HG02852 (cell line): ENCODE results near the gene ZSCAN4.

Experiments used
- ATAC-seq: cut with Tn5 transposase; IDR thresholded peaks from one replicate; pipeline ENCODE4 v1.9.1; 2021; ENCODE audit warnings: mild to moderate bottlenecking, moderate library complexity; ENCODE audit not compliant: unreplicated experiment

Gene ZSCAN4

DNA sequence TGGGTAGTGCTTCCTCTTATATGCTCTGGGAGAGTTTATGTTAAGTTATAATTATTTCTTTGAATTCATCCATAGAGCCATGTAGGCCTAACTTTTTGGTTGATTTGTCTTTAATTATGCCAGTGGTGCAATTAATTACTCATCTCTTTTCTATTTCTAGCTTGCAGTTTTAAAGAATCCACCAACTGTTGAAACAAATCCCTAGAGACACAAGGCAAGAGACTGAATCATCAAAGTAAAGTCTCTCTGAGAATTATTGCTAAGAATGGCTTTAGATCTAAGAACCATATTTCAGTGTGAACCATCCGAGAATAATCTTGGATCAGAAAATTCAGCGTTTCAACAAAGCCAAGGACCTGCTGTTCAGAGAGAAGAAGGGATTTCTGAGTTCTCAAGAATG lies 7.1 kb downstream of the ZSCAN4 start:
- no peak for ATAC-seq

DNA sequence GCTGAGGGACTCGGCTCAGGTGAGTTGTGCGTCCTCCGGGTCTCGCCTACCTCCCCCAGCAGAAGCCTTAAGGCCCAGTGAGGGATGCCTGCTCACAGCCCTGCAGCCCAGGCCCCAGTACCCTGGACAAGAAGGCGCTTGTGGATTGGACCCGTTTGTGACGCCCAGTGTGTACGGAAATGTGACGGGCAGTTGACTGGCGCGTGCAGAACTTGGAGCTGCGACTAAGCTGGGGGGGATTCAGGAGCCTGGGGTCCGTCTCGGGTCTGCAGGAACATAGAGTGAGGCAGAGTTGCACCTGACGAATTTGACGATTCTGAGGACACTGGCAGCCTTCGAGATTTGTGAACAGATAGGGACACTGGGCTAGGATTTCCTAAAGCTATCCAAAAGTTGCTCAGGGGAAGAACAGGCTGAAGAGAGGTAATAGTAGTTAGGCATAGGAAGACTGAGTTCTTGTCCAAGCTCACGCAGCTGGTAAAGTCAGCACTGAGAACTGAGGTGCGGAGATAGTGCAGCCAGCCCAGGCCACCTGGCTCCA lies 13.6 kb downstream of the ZSCAN4 start:
- no peak for ATAC-seq

DNA sequence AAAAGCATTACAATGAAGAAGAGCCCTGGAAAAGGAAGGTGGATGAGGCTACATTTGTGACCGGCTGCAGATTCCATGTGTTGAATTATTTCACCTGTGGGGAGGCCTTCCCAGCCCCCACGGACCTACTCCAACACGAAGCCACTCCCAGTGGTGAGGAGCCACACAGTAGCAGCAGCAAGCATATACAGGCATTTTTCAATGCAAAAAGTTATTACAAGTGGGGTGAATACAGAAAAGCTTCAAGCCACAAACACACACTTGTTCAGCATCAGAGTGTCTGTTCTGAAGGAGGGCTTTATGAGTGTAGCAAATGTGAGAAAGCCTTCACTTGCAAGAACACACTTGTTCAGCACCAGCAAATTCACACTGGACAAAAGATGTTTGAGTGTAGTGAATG lies 18.0 kb downstream of the ZSCAN4 start:
- ATAC-seq = no peak

DNA sequence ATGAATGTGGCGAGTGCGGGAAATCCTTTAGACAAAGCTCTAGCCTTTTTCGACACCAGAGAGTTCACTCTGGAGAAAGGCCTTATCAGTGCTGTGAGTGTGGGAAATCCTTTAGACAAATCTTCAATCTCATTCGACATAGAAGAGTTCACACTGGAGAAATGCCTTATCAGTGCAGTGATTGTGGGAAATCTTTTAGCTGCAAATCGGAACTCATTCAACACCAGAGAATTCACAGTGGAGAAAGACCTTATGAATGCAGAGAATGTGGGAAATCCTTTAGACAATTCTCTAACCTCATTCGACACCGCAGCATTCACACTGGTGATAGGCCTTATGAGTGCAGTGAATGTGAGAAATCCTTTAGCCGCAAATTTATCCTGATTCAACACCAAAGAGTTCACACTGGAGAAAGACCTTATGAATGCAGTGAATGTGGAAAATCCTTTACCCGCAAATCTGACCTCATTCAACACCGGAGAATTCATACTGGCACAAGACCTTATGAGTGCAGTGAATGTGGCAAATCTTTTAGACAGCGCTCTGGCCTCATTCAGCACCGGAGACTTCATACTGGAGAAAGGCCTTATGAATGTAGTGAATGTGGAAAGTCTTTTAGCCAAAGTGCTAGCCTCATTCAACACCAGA lies 18.8 kb downstream of the ZSCAN4 start:
- ATAC-seq = no peak

DNA sequence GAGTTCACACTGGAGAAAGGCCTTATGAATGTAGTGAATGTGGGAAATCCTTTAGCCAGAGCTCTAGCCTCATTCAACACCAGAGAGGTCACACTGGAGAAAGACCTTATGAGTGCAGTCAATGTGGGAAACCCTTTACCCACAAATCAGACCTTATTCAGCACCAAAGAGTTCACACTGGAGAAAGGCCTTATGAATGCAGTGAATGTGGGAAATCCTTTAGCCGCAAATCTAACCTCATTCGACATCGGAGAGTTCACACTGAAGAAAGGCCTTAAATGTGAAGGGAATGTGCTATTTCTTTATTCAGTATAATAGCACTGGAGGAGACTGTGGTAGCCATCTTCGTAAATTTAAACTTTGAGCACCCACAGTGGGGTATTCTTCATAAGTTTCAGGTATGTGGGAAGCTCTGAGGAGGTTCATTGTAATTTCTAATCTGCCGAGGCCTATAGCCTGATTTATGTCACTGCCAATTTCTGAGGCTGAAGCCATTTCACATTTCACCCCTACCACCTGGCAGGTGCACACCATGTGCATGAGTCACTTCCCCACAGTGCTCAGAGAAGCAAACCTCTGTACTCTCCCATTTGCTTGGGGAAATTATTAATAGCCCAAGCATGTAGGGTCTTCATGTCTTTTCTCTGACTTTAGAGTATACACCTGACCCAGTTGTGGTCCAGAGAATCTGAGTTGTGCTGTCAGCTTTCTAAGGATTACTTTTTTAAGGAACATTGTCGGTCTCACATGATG lies 19.5 kb downstream of the ZSCAN4 start:
- no peak for ATAC-seq

DNA sequence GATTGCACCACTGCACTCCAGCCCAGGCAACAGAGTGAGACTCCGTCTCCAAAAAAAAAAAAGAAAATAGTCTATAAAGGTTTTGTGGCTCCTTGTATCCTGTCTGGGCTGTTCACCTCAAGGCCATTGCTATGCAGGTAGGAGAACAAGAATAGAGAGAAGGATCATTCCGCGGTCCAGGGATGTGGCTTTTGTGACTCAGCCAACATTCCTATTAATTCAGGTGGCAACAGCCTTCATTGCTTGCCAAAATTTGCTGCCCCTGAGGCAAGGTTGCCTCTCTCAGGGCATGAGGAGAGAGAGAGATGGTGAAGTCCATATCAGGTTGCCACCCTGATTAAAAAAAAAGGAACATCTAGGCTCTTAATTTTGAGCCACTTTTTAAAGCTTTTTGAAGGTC lies 21.0 kb downstream of the ZSCAN4 start:
- no peak for ATAC-seq

DNA sequence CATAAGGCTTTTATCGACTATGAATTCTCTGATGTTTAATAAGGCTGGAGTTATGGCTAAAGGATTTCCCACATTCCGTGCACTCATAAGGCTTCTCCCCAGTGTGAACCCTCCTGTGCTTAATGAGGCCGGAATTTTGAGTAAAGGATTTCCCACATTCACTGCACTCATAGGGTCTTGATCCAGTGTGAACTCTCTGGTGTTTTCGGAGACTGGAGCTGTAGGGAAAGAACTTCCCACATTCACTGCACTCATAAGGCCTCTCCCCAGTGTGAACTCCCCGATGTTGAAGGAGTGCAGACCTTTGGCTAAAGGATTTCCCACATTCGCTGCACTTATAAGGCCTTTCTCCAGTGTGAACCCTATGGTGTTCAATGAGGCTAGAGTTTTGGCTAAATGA lies 32.9 kb downstream of the ZSCAN4 start:
- no peak for ATAC-seq

DNA sequence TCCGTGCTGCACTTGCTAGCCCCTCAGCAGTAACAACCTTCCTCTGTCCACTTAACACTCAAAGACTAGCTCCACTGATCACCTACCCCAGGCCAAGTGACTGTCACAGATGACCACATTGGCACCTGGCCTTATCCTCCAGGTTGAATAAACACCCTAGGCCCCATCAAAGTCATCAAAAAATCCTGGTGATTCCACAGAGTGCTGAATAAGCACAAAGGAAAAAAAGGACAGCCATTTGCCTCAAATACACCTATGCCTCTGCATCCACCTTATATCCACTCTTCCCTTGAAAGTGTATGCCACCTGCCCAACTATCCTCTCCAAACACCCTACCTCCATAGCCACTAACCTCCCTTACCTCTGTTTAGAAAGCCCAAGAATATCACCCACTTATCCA lies 37.6 kb downstream of the ZSCAN4 start:
- no peak for ATAC-seq

DNA sequence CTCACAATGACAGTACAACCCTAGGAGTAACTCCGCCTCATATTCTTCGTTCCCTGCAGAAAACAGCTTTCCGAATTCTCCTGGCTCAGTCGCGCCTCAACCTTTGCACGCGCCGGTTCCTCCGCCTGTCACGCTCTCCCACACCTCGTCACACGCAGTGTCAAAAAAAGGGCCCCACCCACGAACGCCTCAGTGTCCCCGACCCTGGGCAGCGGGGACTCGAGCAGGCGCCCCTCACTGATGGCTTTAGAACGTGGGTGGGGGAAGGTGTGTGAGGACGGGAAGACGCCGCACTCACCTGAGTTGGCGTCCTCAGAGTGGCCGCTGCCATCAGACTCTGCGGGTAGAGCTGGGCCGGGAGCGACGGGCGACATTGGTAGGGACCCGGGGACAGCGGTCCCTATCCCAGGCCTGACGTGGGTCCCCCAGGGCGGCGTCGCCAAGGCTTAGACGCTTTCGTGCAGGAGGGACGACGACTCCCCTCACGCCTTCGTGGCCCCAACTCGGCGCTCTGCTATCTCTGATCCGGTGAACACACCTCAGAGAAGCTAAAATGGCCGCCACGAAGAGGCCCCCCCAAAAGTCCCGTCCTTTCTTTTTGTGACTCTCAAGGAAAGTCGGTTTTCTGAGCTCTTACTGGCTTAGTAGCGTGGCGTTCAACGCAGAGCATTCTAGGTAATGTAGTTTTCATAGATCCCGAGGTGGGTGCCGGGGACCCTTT lies 40.1 kb downstream of the ZSCAN4 start, which contains the start of gene ZNF154:
Gene ZNF154 (minus strand): TSS at position 564 of the 721 bp plus-strand sequence. CDS start 233 bp downstream, at position 331.
- no peak for ATAC-seq

DNA sequence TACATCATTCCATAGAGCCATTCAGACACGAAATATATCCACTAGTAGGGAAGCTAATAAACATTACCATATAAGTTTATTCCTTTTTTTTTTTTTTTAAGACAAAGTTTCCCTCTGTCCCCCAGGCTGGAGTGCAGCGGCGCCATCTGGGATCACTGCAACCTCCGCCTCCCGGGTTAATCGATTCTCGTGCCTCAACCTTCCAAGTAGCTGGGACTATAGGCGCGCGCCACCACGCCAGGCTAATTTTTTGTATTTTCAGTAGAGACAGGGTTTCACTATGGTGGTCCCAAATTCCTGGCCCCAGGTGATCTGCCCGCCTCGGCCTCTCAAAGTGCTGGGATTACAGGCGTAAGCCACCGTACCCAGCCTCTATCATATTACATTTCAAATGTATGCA lies 40.9 kb downstream of the ZSCAN4 start:
- no peak for ATAC-seq

DNA sequence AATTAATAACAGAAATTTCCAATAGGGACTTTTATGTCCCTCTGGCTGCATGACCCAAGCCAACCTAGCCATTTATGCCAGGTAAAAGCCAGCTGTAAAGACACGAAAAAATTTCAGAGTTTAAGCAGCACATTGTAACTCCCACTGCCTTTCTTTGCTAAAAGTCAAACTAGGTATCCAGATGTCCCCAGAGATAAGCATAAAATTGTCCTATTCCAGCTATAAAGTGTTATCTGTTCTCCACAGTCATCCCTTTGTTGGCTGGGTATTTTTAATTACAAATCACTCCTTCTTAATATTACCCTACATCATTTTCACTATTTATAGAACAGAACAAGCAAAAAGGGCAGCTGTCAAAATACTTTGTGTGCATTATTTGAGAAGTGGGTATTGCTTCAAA lies 43.5 kb downstream of the ZSCAN4 start:
- no peak for ATAC-seq

DNA sequence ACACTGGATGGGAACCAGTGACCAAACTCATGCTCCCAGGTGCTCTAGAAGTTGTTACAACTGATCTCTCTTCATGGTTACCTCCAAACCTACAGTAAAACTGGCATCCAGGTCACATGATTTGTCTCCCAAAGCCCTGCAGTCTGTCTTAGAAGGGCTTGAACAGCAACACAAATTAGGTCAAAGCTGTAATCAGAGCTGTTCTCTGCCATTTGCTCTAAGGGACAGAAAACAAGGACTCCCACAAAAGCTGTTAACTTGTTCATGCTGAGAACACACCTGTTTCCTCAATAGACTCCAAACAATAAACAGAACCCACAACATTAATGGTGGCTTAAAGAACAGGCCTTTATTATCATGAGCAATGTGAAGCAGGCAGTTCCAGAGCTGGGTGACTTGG lies 50.7 kb downstream of the ZSCAN4 start:
- no peak for ATAC-seq

DNA sequence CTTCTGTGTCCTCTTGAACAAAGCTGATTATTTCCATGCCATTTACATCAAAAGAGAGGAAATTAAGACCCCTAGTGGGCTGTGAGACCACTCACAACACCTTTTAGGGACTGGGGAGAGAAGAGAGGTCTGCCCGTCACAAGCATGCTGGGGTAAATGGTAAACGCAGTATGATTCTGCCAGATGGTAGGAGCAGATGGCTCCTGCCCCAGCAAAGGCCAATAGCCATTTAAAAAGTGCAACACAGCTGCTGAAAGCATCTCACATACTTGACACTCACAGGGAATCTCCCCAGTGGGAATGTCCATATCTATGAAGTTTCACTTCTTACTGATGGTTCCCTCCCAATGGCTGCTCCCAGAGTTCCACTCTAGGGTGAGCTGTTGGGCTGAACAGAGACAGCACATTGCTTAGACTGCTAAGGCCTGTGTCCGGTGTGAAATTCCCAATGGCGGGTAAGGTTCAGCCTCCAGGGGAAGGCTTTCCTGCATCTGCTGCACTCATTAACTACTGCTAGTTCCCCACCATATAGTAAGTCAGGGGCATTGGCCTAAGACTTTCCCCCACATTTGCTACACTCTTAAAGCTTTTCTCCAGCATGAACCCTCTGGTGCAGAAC lies 51.3 kb downstream of the ZSCAN4 start:
- no peak for ATAC-seq

DNA sequence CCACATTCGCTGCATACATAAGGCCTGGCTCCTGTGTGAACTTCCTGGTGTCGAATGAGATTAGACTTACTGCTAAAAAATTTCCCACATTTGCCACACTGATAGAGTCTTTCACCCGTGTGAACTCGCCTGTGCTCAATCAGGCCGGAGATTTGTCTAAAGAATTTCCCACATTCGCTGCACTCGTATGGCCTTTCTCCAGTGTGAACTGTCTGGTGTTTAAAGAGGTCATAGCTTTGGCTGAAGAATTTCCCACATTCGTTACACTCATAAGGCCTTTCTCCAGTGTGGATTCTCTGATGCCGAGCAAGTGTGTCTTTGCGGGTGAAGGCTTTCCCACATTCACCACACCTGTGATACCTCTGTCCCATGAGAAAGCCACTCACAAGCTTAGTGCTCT lies 52.1 kb downstream of the ZSCAN4 start:
- no peak for ATAC-seq
